Forelimb muscle (tissue), 1 donor: ENCODE results near the gene RHEX. TPM values are rescaled to one million over a fixed set of nuclear protein-coding genes. Genes with fewer than 3 reads are reported as not detected.
"Not testable (repeated sequence)": the region's sequence is repeated elsewhere in the genome, so short reads cannot be mapped to it uniquely, and the experiment has no call there.

Source experiments
- DNase-seq: peaks from one replicate; pipeline ENCODE4 v3.0.0-alpha.2; 2013; ENCODE audit warnings: low read depth
- polyA plus RNA-seq: library from polyadenylated mRNA; unstranded; fragments of 120-200 nt; gene quantifications from one replicate; pipeline ENCODE4 v1.2.1, GENCODE V29; 2013; ENCODE audit not compliant: insufficient read length

The RHEX gene
- polyA plus RNA-seq, 1 donor: 0.53 TPM

- no peak for DNase-seq
These were observed 5.9 kb downstream of the RHEX start for GRCh38 chr1:206058927-206059292.

- no peak for DNase-seq
These were observed 6.5 kb downstream of the RHEX start for GRCh38 chr1:206059355-206059915.

- no peak for DNase-seq
These were observed 7.9 kb downstream of the RHEX start for GRCh38 chr1:206060844-206061243.

- no peak for DNase-seq
These were observed 9.5 kb downstream of the RHEX start for GRCh38 chr1:206062464-206062863.

GRCh38 chr1:206064001-206064400 is 11.0 kb downstream of the RHEX start:
- DNase-seq: not testable (repeated sequence)

- DNase-seq: not testable (repeated sequence)
These were observed 11.5 kb downstream of the RHEX start for GRCh38 chr1:206064501-206064900.

- DNase-seq: no peak
These were observed 12.7 kb downstream of the RHEX start for GRCh38 chr1:206065547-206066145.

- no peak for DNase-seq
These were observed 13.7 kb downstream of the RHEX start for GRCh38 chr1:206066479-206067171.

GRCh38 chr1:206067486-206068227 is 14.7 kb downstream of the RHEX start:
- DNase-seq: no peak

- no peak for DNase-seq
These were observed 15.3 kb downstream of the RHEX start for GRCh38 chr1:206068314-206068713.

GRCh38 chr1:206070627-206071304 is 17.8 kb downstream of the RHEX start:
- no peak for DNase-seq

- no peak for DNase-seq
These were observed 21.9 kb downstream of the RHEX start for GRCh38 chr1:206074839-206075238.

GRCh38 chr1:206075786-206076755 is 23.1 kb downstream of the RHEX start:
- DNase-seq: no peak

- no peak for DNase-seq
These were observed 26.2 kb downstream of the RHEX start for GRCh38 chr1:206079135-206079534.

GRCh38 chr1:206080026-206080820 is 27.2 kb downstream of the RHEX start:
- no peak for DNase-seq

- no peak for DNase-seq
These were observed 28.9 kb downstream of the RHEX start for GRCh38 chr1:206081856-206082255.

GRCh38 chr1:206082831-206083695 is 30.1 kb downstream of the RHEX start:
- no peak for DNase-seq

- no peak for DNase-seq
These were observed 30.8 kb downstream of the RHEX start for GRCh38 chr1:206083750-206084149.

GRCh38 chr1:206087091-206087490 is 34.1 kb downstream of the RHEX start:
- no peak for DNase-seq
